NCI-H2029 treated with DMSO at 0.1 percent for 48 hours (cell line): Measurements from ENCODE around the gene SLC44A2.

Source experiments
- DNase-seq: peaks from one replicate; lab custom pipeline; 2025; lab: John Stamatoyannopoulos, UW

SLC44A2 gene

GRCh38 chr19:10682397-10683063 lies 57.2 kb downstream of the SLC44A2 start:
- DNase-seq = no peak

- DNase-seq = no peak
Observed at GRCh38 chr19:10683064-10683426, 57.7 kb downstream of the SLC44A2 start.

- no peak for DNase-seq
Observed at GRCh38 chr19:10683582-10683981, 58.2 kb downstream of the SLC44A2 start.

DNA sequence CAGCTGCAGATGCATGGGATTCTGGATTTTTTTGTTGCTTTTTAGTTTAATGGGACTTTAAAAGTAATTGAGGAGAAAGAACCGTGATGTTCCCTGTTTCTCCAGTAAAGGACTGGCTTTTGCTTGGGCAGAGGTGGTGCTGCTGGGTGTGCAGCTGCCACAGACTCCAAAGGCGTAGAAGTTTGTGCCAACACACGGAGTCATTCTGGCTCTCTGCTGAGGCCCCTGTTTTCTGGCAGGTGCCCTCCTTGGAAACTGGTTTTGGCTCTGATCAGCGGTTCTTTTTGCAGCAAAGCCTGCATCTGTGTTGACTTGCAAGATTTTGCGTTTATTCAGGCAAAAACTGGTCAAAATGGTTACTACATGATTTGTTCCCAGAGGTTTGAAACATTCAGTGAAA lies 59.9 kb downstream of the SLC44A2 start:
- DNase-seq = no peak

- no peak for DNase-seq
Observed at GRCh38 chr19:10686193-10686592, 60.8 kb downstream of the SLC44A2 start.

GRCh38 chr19:10686661-10687517 lies 61.5 kb downstream of the SLC44A2 start:
- DNase-seq = no peak

- no peak for DNase-seq
Observed at GRCh38 chr19:10687518-10688288, 62.4 kb downstream of the SLC44A2 start.

DNA sequence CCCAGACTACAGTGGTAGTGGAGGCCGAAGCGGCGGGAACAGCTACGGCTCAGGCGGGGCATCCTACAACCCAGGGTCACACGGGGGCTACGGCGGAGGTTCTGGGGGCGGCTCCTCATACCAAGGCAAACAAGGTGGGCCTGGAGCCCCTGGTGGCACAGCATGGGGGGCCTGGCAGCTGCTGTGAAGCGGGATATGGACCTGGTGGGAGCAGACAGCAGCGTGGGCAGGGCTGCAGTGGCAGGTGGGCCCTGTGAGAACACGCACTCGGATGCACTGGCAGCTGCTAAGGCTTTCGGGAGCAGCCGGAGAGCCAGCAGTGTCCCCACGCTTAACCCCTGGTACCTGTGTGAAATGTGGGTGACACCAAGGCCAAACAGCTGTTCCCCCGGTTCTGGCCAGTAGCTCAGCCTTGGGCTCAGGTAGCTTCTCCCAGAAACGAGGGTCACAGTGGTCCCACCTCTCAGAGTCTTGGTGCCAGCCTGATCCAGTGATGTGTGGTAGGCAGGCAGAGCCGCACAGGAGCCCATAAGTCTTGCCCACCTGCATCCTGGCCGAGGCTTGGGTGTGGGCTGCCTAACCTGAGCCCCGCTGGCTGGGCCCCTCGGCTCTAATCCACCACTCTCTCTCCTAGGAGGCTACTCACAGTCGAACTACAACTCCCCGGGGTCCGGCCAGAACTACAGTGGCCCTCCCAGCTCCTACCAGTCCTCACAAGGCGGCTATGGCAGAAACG lies 63.4 kb downstream of the SLC44A2 start:
- DNase-seq = no peak

GRCh38 chr19:10690341-10690781 lies 65.0 kb downstream of the SLC44A2 start:
- DNase-seq = no peak

DNA sequence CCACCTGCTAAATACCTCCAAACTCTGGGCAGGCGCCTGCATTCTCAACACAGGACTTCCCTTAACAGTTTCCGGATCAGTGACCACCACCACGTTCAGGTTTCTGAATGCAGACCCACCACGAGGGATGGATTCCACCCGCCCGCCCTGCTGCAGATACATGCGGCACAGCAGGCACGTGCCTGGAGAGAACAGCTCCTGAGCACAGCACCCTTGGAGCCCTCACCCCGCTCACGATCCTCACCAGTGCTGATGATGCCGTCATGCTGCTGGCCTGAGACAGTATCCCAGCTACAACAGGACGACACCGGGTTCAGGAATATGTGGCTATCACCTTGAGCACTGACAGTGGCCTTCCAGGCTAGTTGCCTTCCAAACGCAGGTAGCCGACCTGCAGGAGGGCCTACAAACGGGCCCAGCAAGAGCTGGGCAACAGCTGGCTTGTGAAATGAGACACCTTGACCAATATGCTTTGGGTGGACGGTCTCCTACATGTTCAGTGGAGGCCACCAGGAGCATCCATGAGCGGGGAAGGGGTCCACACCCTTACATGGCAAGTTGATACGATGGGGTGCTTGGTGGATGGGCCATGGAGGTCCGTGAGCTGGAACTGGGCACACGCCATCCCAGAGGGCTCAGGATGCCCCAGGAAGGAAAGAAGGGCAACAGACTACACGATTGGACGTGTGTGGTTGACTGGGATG lies 66.0 kb downstream of the SLC44A2 start:
- DNase-seq = no peak

GRCh38 chr19:10691883-10692282 lies 66.5 kb downstream of the SLC44A2 start:
- DNase-seq = no peak

DNA sequence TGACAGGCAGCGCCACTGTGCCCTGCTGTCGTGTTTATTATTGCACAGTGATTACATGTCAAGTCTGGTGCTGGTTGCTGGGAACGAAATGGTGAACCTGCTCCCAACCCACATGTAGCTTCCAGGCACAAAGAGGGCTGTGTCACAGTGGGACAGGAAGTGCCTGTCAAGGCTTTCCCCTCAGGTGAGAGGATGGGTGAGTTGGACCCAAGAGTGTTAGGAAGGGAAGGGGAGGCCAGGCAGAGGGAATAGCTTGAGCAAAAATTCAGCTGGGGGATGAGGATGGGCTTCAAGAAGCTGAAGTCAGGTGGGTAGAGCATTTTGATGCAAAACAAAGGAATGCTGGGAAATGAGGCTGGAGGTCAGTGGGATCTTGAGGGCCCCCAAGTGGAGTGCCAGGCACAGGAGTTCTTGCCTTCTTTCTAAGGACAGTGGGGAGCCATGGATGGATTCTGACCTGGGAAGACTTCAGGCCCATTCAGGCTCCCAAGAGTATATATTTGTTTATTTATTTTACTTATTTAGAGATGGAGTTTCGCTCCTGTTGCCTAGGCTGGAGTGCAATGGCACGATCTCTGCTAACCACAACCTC lies 67.4 kb downstream of the SLC44A2 start:
- DNase-seq = no peak
